Glutamatergic neuron (in vitro differentiated cells): ENCODE results near the gene PEDS1. TPM values are rescaled to one million over a fixed set of nuclear protein-coding genes. Genes with fewer than 3 reads are reported as not detected.
A peak's percentile ranks its signal among the peaks of the same experiment; 100 is the strongest.

Experiments
- DNase-seq: peaks from one replicate; pipeline ENCODE4 v3.0.0; 2022
- H3K27ac Mint-ChIP-seq: one replicate; pipeline ENCODE4 v1.8.0; 2020; ENCODE audit warnings: mild to moderate bottlenecking, mixed read lengths, inconsistent platforms; ENCODE audit not compliant: unreplicated experiment
- H3K27me3 Mint-ChIP-seq: one replicate; pipeline ENCODE4 v1.8.0; 2020; ENCODE audit warnings: mild to moderate bottlenecking, moderate library complexity, mixed read lengths, inconsistent platforms; ENCODE audit not compliant: unreplicated experiment
- H3K36me3 Mint-ChIP-seq: one replicate; pipeline ENCODE4 v1.8.0; 2020; ENCODE audit warnings: mild to moderate bottlenecking, mixed read lengths, inconsistent platforms; ENCODE audit not compliant: unreplicated experiment
- H3K4me1 Mint-ChIP-seq: one replicate; pipeline ENCODE4 v1.8.0; 2020; ENCODE audit warnings: mild to moderate bottlenecking, low read depth, mixed read lengths, inconsistent platforms; ENCODE audit not compliant: unreplicated experiment
- H3K4me3 Mint-ChIP-seq: one replicate; pipeline ENCODE4 v1.8.0; 2020; ENCODE audit warnings: mild to moderate bottlenecking, mixed read lengths, inconsistent platforms; ENCODE audit not compliant: unreplicated experiment
- H3K9me3 Mint-ChIP-seq: one replicate; pipeline ENCODE4 v1.8.0; 2020; ENCODE audit warnings: mild to moderate bottlenecking, moderate library complexity, mixed read lengths, inconsistent platforms; ENCODE audit not compliant: unreplicated experiment
- total RNA-seq: library from RNA; stranded (reverse); fragmentation: NEBNext Ultra II Directional; extraction: Animal tissue kit (Norgen Biotek cat#: 25700); gene quantifications from one replicate; pipeline ENCODE4 v1.2.1, GENCODE V29; 2021; ENCODE audit not compliant: unreplicated experiment
- TF ChIP-seq, protein P1 (sequence below): fragments of 200-600 bp; sonication (generic); IDR thresholded peaks from one replicate; pipeline ENCODE4 v1.5.0; 2021; ENCODE audit not compliant: partially characterized antibody, unreplicated experiment

The PEDS1 gene
- total RNA-seq, 1 donor from 2014 or later, result 29.3 TPM

DNA sequence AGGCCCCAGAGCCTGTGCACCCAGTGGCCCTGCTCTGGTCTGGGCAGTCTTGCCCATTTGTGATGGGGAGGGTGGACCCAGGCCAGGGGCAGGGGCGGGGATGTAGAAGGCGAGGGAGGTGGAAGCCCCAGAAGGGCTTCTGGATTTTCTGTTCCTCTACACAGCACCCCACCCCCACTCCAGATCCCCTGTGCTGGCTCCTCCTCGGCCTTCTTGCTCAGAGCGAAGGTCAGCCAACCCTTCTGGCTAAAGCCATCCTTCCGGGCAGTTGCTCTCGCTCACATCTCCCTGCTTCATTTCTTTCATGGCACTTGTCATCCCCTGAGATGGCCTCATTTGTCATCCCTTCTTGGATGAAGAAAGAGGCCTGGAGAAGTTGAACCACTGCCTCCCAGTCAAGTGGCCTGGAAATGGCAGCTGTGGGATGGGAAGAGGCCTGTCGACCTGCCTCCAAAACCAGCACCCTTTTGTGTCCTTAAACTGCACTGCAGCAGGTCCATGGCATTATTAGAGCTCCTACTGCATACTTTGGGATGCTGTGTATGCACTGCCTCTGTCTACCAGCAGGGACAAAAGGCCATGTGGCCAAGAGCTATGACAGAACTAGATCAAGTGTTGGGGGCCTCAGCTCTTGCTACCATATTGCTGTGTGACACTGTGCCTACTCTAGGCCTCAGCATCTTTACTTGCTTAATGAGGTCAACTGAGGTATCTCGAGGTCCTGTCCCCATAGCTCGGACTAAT lies 19.9 kb downstream of the PEDS1 start:
- no peak for DNase-seq
- Mint-ChIP-seq H3K9me3 (peaks cover 4% of the 10 kb centered on the region), H3K36me3 (peaks cover 9% of the 10 kb centered on the region), H3K27me3 (peaks cover 5% of the 10 kb centered on the region), H3K27ac (no peak overlapping the region), H3K4me3 (no peak overlapping the region), H3K4me1 (peaks cover 4% of the 10 kb centered on the region)
- TF ChIP-seq, protein P1, sequence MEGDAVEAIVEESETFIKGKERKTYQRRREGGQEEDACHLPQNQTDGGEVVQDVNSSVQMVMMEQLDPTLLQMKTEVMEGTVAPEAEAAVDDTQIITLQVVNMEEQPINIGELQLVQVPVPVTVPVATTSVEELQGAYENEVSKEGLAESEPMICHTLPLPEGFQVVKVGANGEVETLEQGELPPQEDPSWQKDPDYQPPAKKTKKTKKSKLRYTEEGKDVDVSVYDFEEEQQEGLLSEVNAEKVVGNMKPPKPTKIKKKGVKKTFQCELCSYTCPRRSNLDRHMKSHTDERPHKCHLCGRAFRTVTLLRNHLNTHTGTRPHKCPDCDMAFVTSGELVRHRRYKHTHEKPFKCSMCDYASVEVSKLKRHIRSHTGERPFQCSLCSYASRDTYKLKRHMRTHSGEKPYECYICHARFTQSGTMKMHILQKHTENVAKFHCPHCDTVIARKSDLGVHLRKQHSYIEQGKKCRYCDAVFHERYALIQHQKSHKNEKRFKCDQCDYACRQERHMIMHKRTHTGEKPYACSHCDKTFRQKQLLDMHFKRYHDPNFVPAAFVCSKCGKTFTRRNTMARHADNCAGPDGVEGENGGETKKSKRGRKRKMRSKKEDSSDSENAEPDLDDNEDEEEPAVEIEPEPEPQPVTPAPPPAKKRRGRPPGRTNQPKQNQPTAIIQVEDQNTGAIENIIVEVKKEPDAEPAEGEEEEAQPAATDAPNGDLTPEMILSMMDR, result peak; percentile 58

DNA sequence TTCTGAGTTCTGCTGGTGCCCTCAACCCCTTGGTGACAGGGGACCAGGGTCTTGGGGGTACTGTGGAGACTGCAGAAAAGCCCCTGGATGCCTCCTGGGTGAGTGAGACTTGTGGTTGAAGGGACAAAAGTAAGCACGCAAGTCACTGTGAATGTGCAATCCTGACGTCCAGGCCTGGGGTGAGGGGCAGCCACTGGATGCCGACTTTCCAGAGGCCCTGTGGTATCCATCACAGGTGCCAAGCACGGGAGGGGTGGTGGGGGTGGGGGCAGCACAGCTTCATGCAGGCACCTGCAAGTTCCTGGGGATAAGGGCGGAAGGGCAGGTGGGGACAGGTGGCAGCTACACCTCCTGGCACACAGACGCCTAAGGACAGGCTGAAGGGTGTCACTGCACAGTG lies 20.5 kb downstream of the PEDS1 start:
- Mint-ChIP-seq H3K36me3 (peaks cover 9% of the 10 kb centered on the region), H3K27me3 (peaks cover 5% of the 10 kb centered on the region), H3K4me3 (no peak overlapping the region), H3K9me3 (peaks cover 4% of the 10 kb centered on the region), H3K27ac (no peak overlapping the region), H3K4me1 (peaks cover 4% of the 10 kb centered on the region)
- TF ChIP-seq, protein P1, result no peak
- no peak for DNase-seq

DNA sequence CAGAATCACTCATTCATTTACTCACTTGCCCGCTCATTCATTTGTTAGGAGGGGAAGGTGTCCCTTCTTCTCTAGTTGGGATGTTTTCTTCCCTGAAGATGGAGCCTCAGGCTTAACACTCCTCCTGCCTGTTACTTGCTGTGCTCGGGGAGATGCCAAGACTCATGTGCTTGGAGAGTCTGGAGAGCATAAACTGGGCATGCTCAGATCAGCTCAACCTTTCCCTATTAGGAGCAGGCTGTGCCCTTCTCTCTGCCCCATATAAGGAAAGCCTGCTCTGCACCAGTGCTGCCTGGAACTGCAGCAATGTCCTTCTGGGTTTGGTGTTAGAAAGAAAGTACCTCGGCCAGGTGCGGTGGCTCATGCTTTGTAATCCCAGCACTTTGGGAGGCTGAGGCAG lies 22.5 kb downstream of the PEDS1 start:
- TF ChIP-seq, protein P1, result no peak
- H3K9me3 Mint-ChIP-seq, result peaks cover 1% of the 10 kb centered on the region
- H3K4me3 Mint-ChIP-seq, result no peak overlapping the region
- peaks cover 3% of the 10 kb centered on the region for H3K4me1 Mint-ChIP-seq
- H3K27me3 Mint-ChIP-seq, result peaks cover 6% of the 10 kb centered on the region
- peaks cover 9% of the 10 kb centered on the region for H3K36me3 Mint-ChIP-seq
- no peak overlapping the region for H3K27ac Mint-ChIP-seq
- no peak for DNase-seq

DNA sequence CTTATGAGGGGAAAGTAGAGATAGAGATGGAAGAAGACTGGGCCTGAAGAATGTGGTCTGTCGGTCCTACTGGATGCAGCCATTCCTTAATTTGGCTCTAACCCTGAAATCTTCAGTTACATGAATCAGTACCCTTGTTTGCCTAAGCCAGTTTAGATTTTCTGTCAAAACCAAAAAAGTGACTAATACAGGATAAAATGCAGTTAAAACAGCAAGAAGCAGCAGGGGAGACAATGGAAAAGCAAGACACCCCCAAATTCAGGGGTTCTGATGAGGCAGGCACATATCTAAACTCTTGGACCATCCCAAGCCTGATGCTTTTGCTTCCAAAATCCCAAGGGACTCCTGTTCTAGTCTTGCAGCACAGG lies 23.2 kb downstream of the PEDS1 start:
- peaks cover 6% of the 10 kb centered on the region for H3K27me3 Mint-ChIP-seq
- no peak overlapping the region for H3K4me3 Mint-ChIP-seq
- H3K27ac Mint-ChIP-seq, result no peak overlapping the region
- peaks cover 9% of the 10 kb centered on the region for H3K36me3 Mint-ChIP-seq
- H3K9me3 Mint-ChIP-seq, result peaks cover 1% of the 10 kb centered on the region
- peaks cover 3% of the 10 kb centered on the region for H3K4me1 Mint-ChIP-seq
- DNase-seq, result no peak
- TF ChIP-seq, protein P1, result no peak

DNA sequence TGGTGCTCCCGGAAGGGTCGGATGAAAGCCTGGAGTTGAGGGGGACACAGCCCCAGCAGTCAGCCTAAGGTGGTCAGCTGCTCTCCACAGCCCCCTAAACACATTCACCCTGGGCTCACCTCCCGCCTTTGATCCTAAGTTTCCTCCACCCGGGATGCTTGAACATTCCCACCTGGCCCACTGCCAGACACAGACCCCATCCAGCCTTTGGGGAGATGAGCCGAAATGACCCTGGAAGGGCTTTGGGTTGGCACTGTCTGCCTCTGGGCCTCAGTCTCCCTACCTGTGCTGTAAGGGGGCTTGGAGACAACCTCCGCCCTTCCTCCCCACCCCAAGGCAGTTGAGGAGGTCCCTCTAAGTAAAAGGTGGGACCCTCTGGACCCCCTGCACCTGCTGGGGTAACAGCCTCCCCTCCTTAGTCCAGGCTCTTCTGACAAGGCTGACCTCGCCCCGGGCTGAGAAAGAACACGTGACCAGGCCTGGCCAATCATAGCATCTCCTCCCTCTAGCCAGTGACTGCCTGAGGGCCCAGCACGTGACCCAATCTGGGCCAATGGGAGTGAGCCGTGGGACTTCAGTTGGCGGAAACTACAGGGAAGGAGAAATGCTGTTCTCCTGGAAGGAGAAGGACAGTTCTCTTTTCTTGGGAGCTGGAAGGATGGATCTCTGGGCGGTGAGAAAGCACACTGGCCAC lies 23.7 kb downstream of the PEDS1 start:
- Mint-ChIP-seq H3K4me1 (peaks cover 3% of the 10 kb centered on the region), H3K36me3 (peaks cover 9% of the 10 kb centered on the region), H3K9me3 (peaks cover 4% of the 10 kb centered on the region), H3K27ac (no peak overlapping the region), H3K4me3 (no peak overlapping the region), H3K27me3 (peaks cover 6% of the 10 kb centered on the region)
- TF ChIP-seq, protein P1, result no peak
- no peak for DNase-seq
